GM21786 (cell line): Measurements from ENCODE around the gene RNF8.
"Not testable (repeated sequence)": the region's sequence is repeated elsewhere in the genome, so short reads cannot be mapped to it uniquely, and the experiment has no call there.

Source experiments
- ATAC-seq: cut with Tn5 transposase; IDR thresholded peaks from one replicate; pipeline ENCODE4 v1.9.1; 2021; ENCODE audit not compliant: unreplicated experiment

The RNF8 gene

GRCh38 chr6:37442416-37443215 lies 88.8 kb downstream of the RNF8 start:
- ATAC-seq, result no peak

DNA sequence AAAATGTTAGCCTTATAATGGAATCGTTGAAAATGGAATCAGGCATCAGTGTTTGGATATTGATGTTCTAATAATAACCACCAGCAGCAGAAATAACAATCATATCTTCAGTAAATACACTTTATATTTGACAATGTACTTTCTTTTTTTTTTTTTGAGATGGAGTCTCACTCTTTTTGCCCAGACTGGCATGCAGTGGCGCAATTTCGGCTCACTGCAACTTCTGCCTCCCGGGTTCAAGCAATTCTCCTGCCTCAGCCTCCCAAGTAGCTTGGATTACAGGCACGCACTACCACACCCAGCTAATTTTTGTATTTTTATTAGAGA lies 89.4 kb downstream of the RNF8 start:
- not testable (repeated sequence) for ATAC-seq
